ENCODE measurements around the gene DCDC1. TPM values are rescaled to one million over a fixed set of nuclear protein-coding genes. Genes with fewer than 3 reads are reported as not detected.

Gene DCDC1
- total RNA-seq, 1 experiment from 2014 or later = 1.5 TPM

- BruUV-seq (replicated peaks) = no TSS peak
- Histone ChIP-seq H3K9me2 (ENCODE audit: insufficient read depth) (no peaks in the 10 kb centered on the region), H3K4me3 (replicated peaks in 1 of 2; ENCODE audit: low read depth in 1 of 2, low read length in 2 of 2) (no peak overlapping the region), H3K79me2 (ENCODE audit: insufficient read depth, low read length) (no peaks in the 10 kb centered on the region), H3K4me2 (ENCODE audit: low read length) (no peak overlapping the region), H2AFZ (ENCODE audit: low read depth, low read length, poor library complexity, severe bottlenecking) (no peak overlapping the region), H3K9ac (ENCODE audit: low read length) (no peak overlapping the region), H4K20me1 (ENCODE audit: insufficient read depth) (no peaks in the 10 kb centered on the region; the same call in 1 of the 2 replicates), H3K9me3 (ENCODE audit: control insufficient read depth in 1 of 2, insufficient read depth in 1 of 2, low read depth in 1 of 2, low read length in 2 of 2) (no peaks in the 10 kb centered on the region), H3K27me3 (ENCODE audit: insufficient read depth, low read length) (0 out of 2 replicates have a peak, but pooled peaks cover 11% of the 10 kb centered on the region), H3K4me1 (ENCODE audit: control insufficient read depth in 1 of 2, insufficient read depth in 2 of 2, low read length in 2 of 2) (no peaks in the 10 kb centered on the region), H3K27ac (ENCODE audit: low read depth, low read length) (no peak overlapping the region), H3K36me3 (ENCODE audit: control insufficient read depth in 1 of 2, insufficient read depth in 2 of 2, low read length in 2 of 2) (no peaks in the 10 kb centered on the region)
- TF ChIP-seq JUND (IDR thresholded peaks at IDR 0.05) = no peak
- no peak for TF ChIP-seq FOSL1 (IDR thresholded peaks at IDR 0.05; ENCODE audit: low read depth)
- TF ChIP-seq POLR2A (IDR thresholded peaks at IDR 0.05; ENCODE audit: borderline replicate concordance, extremely low read depth, insufficient read depth, insufficient read length) = no peak
- no peak for TF ChIP-seq YY1 (IDR thresholded peaks at IDR 0.05; ENCODE audit: extremely low read depth, insufficient replicate concordance, low read depth, low read length)
- TF ChIP-seq, protein P1, sequence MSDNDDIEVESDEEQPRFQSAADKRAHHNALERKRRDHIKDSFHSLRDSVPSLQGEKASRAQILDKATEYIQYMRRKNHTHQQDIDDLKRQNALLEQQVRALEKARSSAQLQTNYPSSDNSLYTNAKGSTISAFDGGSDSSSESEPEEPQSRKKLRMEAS (IDR thresholded peaks at IDR 0.05) = no peak
- TF ChIP-seq, protein P2, sequence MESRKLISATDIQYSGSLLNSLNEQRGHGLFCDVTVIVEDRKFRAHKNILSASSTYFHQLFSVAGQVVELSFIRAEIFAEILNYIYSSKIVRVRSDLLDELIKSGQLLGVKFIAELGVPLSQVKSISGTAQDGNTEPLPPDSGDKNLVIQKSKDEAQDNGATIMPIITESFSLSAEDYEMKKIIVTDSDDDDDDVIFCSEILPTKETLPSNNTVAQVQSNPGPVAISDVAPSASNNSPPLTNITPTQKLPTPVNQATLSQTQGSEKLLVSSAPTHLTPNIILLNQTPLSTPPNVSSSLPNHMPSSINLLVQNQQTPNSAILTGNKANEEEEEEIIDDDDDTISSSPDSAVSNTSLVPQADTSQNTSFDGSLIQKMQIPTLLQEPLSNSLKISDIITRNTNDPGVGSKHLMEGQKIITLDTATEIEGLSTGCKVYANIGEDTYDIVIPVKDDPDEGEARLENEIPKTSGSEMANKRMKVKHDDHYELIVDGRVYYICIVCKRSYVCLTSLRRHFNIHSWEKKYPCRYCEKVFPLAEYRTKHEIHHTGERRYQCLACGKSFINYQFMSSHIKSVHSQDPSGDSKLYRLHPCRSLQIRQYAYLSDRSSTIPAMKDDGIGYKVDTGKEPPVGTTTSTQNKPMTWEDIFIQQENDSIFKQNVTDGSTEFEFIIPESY (IDR thresholded peaks at IDR 0.05; ENCODE audit: extremely low read depth, insufficient replicate concordance, low read length) = no peak
- TF ChIP-seq, protein P3, sequence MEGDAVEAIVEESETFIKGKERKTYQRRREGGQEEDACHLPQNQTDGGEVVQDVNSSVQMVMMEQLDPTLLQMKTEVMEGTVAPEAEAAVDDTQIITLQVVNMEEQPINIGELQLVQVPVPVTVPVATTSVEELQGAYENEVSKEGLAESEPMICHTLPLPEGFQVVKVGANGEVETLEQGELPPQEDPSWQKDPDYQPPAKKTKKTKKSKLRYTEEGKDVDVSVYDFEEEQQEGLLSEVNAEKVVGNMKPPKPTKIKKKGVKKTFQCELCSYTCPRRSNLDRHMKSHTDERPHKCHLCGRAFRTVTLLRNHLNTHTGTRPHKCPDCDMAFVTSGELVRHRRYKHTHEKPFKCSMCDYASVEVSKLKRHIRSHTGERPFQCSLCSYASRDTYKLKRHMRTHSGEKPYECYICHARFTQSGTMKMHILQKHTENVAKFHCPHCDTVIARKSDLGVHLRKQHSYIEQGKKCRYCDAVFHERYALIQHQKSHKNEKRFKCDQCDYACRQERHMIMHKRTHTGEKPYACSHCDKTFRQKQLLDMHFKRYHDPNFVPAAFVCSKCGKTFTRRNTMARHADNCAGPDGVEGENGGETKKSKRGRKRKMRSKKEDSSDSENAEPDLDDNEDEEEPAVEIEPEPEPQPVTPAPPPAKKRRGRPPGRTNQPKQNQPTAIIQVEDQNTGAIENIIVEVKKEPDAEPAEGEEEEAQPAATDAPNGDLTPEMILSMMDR (IDR thresholded peaks at IDR 0.05 in 2 of 3, conservative IDR thresholded peaks at IDR 0.05 in 1 of 3; ENCODE audit: borderline replicate concordance in 1 of 3, insufficient read depth in 1 of 3, low read depth in 2 of 3, low read length in 2 of 3) = no peak
- TF ChIP-seq ELF1 (IDR thresholded peaks at IDR 0.05; ENCODE audit: borderline replicate concordance, low read depth) = no peak
- TF ChIP-seq CEBPB (IDR thresholded peaks at IDR 0.05; ENCODE audit: low read depth) = no peak
- no peak for TF ChIP-seq SIN3A (IDR thresholded peaks at IDR 0.05; ENCODE audit: low read depth)
- TF ChIP-seq EZH2phosphoT487 (IDR thresholded peaks at IDR 0.05; ENCODE audit: borderline replicate concordance) = no peak
- no peak for TF ChIP-seq CBX3 (IDR thresholded peaks at IDR 0.05; ENCODE audit: low read depth)
- TF ChIP-seq SRF (IDR thresholded peaks at IDR 0.05; ENCODE audit: low read depth) = no peak
- no peak for TF ChIP-seq EGR1 (IDR thresholded peaks at IDR 0.05; ENCODE audit: low read depth)
- no peak for TF ChIP-seq RAD21 (IDR thresholded peaks at IDR 0.05; ENCODE audit: low read depth)
- TF ChIP-seq REST (IDR thresholded peaks at IDR 0.05; ENCODE audit: low read depth) = no peak
- TF ChIP-seq ZFX (IDR thresholded peaks at IDR 0.05) = no peak
- TF ChIP-seq SP1 (IDR thresholded peaks at IDR 0.05; ENCODE audit: low read depth) = no peak
- POLR2A ChIA-PET = no interaction called here
- no peak for ATAC-seq
- no peak for DNase-seq (ENCODE audit: low read depth, low spot score)
- CTCF ChIA-PET = no interaction called here
- intact Hi-C loops (cut with micrococcal nuclease) = no loop called here
- RAD21 ChIA-PET (ENCODE audit: low non-redundant PET in 1 of 2, low total read pairs in 2 of 2, uncharacterized antibody in 2 of 2, unreplicated experiment in 2 of 2) = no interaction called here
Measured at GRCh38 chr11:30815619-30816018, 553.9 kb downstream of the DCDC1 start.

All from HCT116 (cell line).